Measurements from ENCODE around the gene APOC4.

Gene APOC4

DNA sequence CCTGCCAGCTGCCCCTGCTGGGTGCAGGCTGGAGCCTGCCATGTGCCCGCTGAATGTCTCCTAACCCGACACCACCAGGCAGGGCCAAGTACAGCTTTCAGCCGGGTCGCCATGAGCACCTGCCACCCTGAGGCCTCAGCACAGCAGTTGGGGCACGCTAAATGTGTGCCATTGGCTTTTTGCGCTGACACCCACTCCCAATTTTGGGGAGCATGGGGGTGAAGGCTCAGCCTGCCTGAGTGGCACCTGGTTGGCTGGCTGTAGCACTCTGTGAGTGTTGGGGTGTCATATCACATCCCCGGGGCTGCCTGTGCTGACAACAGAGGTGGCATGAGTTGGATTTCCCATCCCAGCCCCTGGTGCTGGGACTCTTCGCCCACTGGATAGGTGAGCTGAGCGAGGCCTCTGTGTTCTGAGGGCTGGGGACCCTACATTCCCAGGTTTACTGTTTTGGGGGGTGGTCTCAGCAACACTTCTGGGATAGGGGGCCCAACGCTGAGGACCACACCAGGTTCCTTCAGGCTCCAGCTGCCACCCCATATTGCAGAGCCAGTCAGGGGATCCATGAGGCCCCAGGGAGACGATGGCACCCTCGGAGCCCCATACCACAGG, 52.0 kb downstream of the APOC4 start:
- no peak for DNase-seq
